ENCODE data around the gene EIF3I.
A peak's percentile ranks its signal among the peaks of the same experiment; 100 is the strongest.

The EIF3I gene

GRCh38 chr1:32239790-32240139, 17.6 kb downstream of the EIF3I start:
- no peak for TF ChIP-seq CTCF (IDR thresholded peaks at IDR 0.05; ENCODE audit: control insufficient read depth, insufficient read depth, low read depth, low read length, missing control alignments)
- no peak for DNase-seq (ENCODE audit: low read depth)
- H3K4me3 ChIP-seq (ENCODE audit: control insufficient read depth, low read depth, low read length), result peak overlapping the region; percentile 67; the same call in 1 of the 2 replicates

GRCh38 chr1:32240140-32240951, 18.1 kb downstream of the EIF3I start:
- TF ChIP-seq CTCF (IDR thresholded peaks at IDR 0.05; ENCODE audit: control insufficient read depth, insufficient read depth, low read depth, low read length, missing control alignments), result peak; percentile 34
- peak overlapping the region; percentile 67 for H3K4me3 ChIP-seq (ENCODE audit: control insufficient read depth, low read depth, low read length)
- DNase-seq (ENCODE audit: low read depth), result no peak

GRCh38 chr1:32241001-32241763, 19.0 kb downstream of the EIF3I start:
- no peak for DNase-seq (ENCODE audit: low read depth)
- H3K4me3 ChIP-seq (ENCODE audit: control insufficient read depth, low read depth, low read length), result peak overlapping the region; percentile 67
- peak; percentile 9 for TF ChIP-seq CTCF (IDR thresholded peaks at IDR 0.05; ENCODE audit: control insufficient read depth, insufficient read depth, low read depth, low read length, missing control alignments)

GRCh38 chr1:32242341-32242851, 20.2 kb downstream of the EIF3I start:
- no peak for DNase-seq (ENCODE audit: low read depth)
- H3K4me3 ChIP-seq (ENCODE audit: control insufficient read depth, low read depth, low read length), result no peak overlapping the region
- TF ChIP-seq CTCF (IDR thresholded peaks at IDR 0.05; ENCODE audit: control insufficient read depth, insufficient read depth, low read depth, low read length, missing control alignments), result no peak

- H3K4me3 ChIP-seq (ENCODE audit: control insufficient read depth, low read depth, low read length), result no peak within 1 kb of the TSS
- DNase-seq (ENCODE audit: low read depth), result peak; percentile 80
- no peak for TF ChIP-seq CTCF (IDR thresholded peaks at IDR 0.05; ENCODE audit: control insufficient read depth, insufficient read depth, low read depth, low read length, missing control alignments)
Measured at GRCh38 chr1:32246888-32247273, 24.7 kb downstream of the EIF3I start, which contains the start of gene FAM167B. Gene FAM167B (plus strand): TSS chr1:32247222. CDS start chr1:32247422, 200 bp downstream.

- DNase-seq (ENCODE audit: low read depth), result no peak
- H3K4me3 ChIP-seq (ENCODE audit: control insufficient read depth, low read depth, low read length), result no peak overlapping the region
- TF ChIP-seq CTCF (IDR thresholded peaks at IDR 0.05; ENCODE audit: control insufficient read depth, insufficient read depth, low read depth, low read length, missing control alignments), result no peak
Measured at GRCh38 chr1:32247452-32247851, 25.2 kb downstream of the EIF3I start.

Data from AG09309 (cell line).